ENCODE results near the gene FHOD3. TPM values are rescaled to one million over a fixed set of nuclear protein-coding genes. Genes with fewer than 3 reads are reported as not detected.

The FHOD3 gene
- total RNA-seq, 4 donors from 2014 or later, result 15.6 to 25.9 (median 21.6) TPM

GRCh38 chr18:36561046-36561445, 263.5 kb downstream of the FHOD3 start:
- Histone ChIP-seq H3K4me3 (no peak overlapping the region), H3K27ac (no peak overlapping the region), H3K4me1 (no peaks in the 10 kb centered on the region), H3K36me3 (no peaks in the 10 kb centered on the region), H3K27me3 (no peaks in the 10 kb centered on the region), H3K9me3 (no peaks in the 10 kb centered on the region)
- 89 to 98% methylated on average over 2 of the region's 2 CpGs for WGBS, 2 donors
- no peak for DNase-seq (ENCODE audit: low spot score in 2 of 2)
- TF ChIP-seq POLR2A (IDR thresholded peaks at IDR 0.05) (no peak), CTCF (IDR thresholded peaks at IDR 0.05) (no peak), EP300 (IDR thresholded peaks at IDR 0.05) (no peak)

GRCh38 chr18:36564841-36565240, 267.3 kb downstream of the FHOD3 start:
- Histone ChIP-seq H3K27me3 (no peaks in the 10 kb centered on the region), H3K36me3 (no peaks in the 10 kb centered on the region), H3K27ac (no peak overlapping the region), H3K4me1 (no peaks in the 10 kb centered on the region), H3K9me3 (no peaks in the 10 kb centered on the region), H3K4me3 (no peak overlapping the region)
- no peak for DNase-seq (ENCODE audit: low spot score in 2 of 2)
- TF ChIP-seq POLR2A (IDR thresholded peaks at IDR 0.05), result no peak
- TF ChIP-seq CTCF (IDR thresholded peaks at IDR 0.05), result no peak
- no peak for TF ChIP-seq EP300 (IDR thresholded peaks at IDR 0.05)
- 36 to 39% methylated on average over 2 of the region's 2 CpGs for WGBS, 2 donors

- Histone ChIP-seq H3K4me1 (no peaks in the 10 kb centered on the region), H3K4me3 (no peak overlapping the region), H3K36me3 (no peaks in the 10 kb centered on the region), H3K9me3 (no peaks in the 10 kb centered on the region), H3K27me3 (no peaks in the 10 kb centered on the region), H3K27ac (no peak overlapping the region)
- no peak for TF ChIP-seq EP300 (IDR thresholded peaks at IDR 0.05)
- no peak for TF ChIP-seq POLR2A (IDR thresholded peaks at IDR 0.05)
- TF ChIP-seq CTCF (IDR thresholded peaks at IDR 0.05), result no peak
- 80 to 100% methylated on average over 1 of the region's 1 CpG for WGBS, 2 donors
- DNase-seq (ENCODE audit: low spot score in 2 of 2), result no peak
Observed at GRCh38 chr18:36567800-36568199, 270.3 kb downstream of the FHOD3 start.

GRCh38 chr18:36568487-36568886, 271.0 kb downstream of the FHOD3 start:
- 68 to 78% methylated on average over 4 of the region's 4 CpGs for WGBS, 2 donors
- Histone ChIP-seq H3K27me3 (no peaks in the 10 kb centered on the region), H3K36me3 (no peaks in the 10 kb centered on the region), H3K9me3 (no peaks in the 10 kb centered on the region), H3K4me3 (no peak overlapping the region), H3K4me1 (no peaks in the 10 kb centered on the region), H3K27ac (no peak overlapping the region)
- no peak for DNase-seq (ENCODE audit: low spot score in 2 of 2)
- no peak for TF ChIP-seq POLR2A (IDR thresholded peaks at IDR 0.05)
- no peak for TF ChIP-seq CTCF (IDR thresholded peaks at IDR 0.05)
- TF ChIP-seq EP300 (IDR thresholded peaks at IDR 0.05), result no peak

- peak; percentile 27 to 81 for DNase-seq (ENCODE audit: low spot score in 2 of 2)
- no peak for TF ChIP-seq POLR2A (IDR thresholded peaks at IDR 0.05)
- TF ChIP-seq CTCF (IDR thresholded peaks at IDR 0.05), result peak; percentile 20 to 51 (median 38)
- H3K4me1 ChIP-seq, result no peaks in the 10 kb centered on the region
- WGBS, 2 donors, result 23 to 24% methylated on average over 10 of the region's 10 CpGs
- H3K4me3 ChIP-seq, result no peak overlapping the region
- no peaks in the 10 kb centered on the region for H3K36me3 ChIP-seq
- no peaks in the 10 kb centered on the region for H3K27me3 ChIP-seq
- H3K9me3 ChIP-seq, result no peaks in the 10 kb centered on the region
- H3K27ac ChIP-seq, result no peak overlapping the region
Observed at GRCh38 chr18:36572135-36572856, 274.8 kb downstream of the FHOD3 start.
